ENCODE data around the gene ABHD1. TPM values are rescaled to one million over a fixed set of nuclear protein-coding genes. Genes with fewer than 3 reads are reported as not detected.
"Not testable (repeated sequence)": the region's sequence is repeated elsewhere in the genome, so short reads cannot be mapped to it uniquely, and the experiment has no call there.

Gene ABHD1
- polyA plus RNA-seq (ENCODE audit: insufficient read length in 4 of 4) = 1 to 10 TPM in 2 of 4 donors, under 1 TPM in 2; 0.46 to 1.5 (median 0.95) TPM

DNA sequence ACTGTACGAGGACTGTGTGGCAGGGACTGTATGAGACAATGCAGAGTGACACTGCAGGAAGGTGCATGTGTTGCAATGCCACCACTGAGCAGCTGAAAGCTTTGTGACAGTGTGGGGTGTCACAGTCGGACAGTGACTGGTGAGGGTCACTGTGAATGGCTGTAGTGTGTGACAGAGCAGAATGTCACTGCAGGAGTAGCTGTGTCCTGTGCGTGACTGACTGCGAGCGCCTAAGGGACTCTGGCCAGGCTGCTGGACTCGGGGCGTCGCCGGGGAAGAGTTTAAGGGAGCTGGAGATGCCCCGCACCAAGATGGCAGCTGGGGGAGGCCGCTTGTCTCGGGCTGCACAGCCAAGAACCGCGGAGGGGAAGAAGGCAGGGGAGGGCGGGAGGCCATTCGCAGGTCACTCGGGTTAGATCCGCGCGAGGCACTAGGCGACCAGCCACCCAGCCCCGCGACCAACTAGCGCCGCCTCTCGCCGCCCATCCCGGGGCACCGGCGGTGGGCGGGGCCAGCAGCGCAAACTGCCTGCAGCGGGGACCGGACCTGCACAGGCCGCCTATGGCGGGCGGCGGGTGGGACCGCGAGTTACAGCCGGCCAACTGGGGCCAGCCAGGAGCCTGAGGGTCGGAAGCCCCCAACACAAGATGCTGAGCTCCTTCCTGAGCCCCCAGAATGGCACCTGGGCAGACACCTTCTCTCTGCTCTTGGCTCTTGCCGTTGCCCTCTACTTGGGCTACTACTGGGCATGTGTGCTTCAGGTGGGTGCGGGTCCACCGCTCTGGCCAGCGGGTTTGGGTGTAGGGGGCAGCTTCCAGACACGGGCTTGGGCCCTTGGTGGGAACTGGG, at the start of gene ABHD1:
Gene ABHD1, plus strand, starts transcription at position 514 of the 849 bp plus-strand sequence. Its CDS starts 134 bp downstream, at position 648.
- no peak for DNase-seq (ENCODE audit: low read depth in 4 of 4, low spot score in 3 of 4)

DNA sequence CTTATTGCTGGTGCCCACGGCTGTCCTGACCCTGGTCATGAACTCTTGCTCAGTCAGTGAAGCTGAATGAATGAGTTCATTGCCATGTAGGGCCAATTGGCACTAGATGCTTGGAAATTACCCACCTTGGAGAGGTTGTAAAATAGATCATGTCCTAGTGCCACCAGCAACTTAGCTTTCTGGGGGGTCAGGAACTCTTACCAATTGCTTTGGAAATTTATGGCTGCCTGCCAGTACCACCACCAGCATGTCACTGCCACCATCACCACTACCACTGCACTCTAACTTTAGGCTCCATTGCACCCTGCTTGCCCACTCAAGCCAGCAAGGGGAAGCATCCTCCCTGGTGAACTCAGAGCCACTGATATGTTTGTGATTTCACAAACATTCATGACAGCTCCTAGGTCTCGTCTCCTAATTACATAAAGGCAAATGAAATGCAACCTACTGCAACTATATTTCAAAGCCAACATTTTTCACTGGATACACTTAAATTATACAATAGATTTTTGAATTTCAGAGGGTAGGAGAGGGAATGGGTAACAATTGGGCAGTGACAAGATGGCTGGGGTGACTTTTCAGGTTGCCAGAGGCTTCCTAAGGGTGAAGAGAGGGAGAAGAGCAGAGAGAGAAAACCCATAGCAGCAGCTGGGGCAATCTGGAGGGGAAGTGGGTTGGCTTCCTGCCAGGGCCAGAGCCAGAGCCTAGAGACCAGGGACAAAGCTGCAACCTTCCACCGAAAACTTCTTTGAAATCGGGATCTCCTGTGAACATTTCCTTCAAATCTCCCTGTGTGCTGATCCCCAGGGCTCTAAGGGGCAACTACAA, 48.7 kb upstream of the ABHD1 start:
- no peak for DNase-seq (ENCODE audit: low read depth in 4 of 4, low spot score in 3 of 4)

GRCh38 chr2:27075566-27075871, 48.1 kb upstream of the ABHD1 start:
- DNase-seq (ENCODE audit: low read depth in 4 of 4, low spot score in 3 of 4) = not testable (repeated sequence)

GRCh38 chr2:27076323-27076722, 47.3 kb upstream of the ABHD1 start:
- DNase-seq (ENCODE audit: low read depth in 4 of 4, low spot score in 3 of 4) = no peak

DNA sequence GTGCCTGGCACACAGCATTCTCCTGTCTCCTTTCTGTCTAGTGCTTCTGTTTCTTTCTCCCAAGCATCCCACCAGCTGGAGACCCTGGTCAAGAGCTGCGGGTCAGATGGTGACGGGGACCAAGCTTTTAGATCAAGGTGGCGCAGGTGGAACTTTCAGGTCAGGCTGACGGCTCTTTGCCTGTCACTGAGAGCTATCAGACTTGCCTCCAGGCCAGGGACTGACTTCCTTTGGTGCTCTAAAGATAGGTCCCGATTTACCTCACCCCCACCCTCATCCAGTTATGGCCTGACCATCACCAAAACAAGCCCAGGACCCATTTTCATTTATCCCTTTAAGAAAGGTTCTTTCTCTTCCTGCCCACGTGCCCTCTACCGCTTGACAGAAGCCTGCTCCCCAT, 46.4 kb upstream of the ABHD1 start:
- no peak for DNase-seq (ENCODE audit: low read depth in 4 of 4, low spot score in 3 of 4)

GRCh38 chr2:27078267-27079194, 45.1 kb upstream of the ABHD1 start, which contains the start of gene EMILIN1:
TSS of gene EMILIN1 (plus strand) at chr2:27078615. CDS start at chr2:27079066, 451 bp downstream.
- DNase-seq (ENCODE audit: low read depth in 4 of 4, low spot score in 3 of 4) = peak in 1 of 4 donors; percentile 76

- DNase-seq (ENCODE audit: low read depth in 4 of 4, low spot score in 3 of 4) = no peak
Observed at GRCh38 chr2:27079233-27080139, 44.1 kb upstream of the ABHD1 start.

DNA sequence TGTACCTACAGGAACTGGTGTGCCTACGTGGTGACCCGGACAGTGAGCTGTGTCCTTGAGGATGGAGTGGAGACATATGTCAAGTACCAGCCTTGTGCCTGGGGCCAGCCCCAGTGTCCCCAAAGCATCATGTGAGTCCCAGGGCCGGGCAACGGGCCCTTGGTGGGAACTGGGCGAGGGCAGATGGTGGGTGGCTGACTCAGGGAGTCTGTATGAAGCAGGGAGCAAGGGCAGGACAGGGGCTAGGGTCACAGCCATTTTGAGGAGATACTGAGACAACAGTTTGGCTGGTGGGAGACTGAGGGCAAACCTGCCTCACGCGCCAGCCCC, 43.5 kb upstream of the ABHD1 start:
- DNase-seq (ENCODE audit: low read depth in 4 of 4, low spot score in 3 of 4) = no peak

DNA sequence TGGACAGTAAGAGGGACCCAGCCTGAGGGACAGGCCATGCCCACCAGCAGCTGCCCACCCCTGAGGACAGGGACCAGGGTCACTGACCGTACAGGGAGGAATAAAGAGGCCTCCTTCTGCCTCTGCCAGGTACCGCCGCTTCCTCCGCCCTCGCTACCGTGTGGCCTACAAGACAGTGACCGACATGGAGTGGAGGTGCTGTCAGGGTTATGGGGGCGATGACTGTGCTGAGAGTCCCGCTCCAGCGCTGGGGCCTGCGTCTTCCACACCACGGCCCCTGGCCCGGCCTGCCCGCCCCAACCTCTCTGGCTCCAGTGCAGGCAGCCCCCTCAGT, 43.0 kb upstream of the ABHD1 start:
- DNase-seq (ENCODE audit: low read depth in 4 of 4, low spot score in 3 of 4) = no peak

- no peak for DNase-seq (ENCODE audit: low read depth in 4 of 4, low spot score in 3 of 4)
Observed at GRCh38 chr2:27081984-27082772, 41.4 kb upstream of the ABHD1 start.

DNA sequence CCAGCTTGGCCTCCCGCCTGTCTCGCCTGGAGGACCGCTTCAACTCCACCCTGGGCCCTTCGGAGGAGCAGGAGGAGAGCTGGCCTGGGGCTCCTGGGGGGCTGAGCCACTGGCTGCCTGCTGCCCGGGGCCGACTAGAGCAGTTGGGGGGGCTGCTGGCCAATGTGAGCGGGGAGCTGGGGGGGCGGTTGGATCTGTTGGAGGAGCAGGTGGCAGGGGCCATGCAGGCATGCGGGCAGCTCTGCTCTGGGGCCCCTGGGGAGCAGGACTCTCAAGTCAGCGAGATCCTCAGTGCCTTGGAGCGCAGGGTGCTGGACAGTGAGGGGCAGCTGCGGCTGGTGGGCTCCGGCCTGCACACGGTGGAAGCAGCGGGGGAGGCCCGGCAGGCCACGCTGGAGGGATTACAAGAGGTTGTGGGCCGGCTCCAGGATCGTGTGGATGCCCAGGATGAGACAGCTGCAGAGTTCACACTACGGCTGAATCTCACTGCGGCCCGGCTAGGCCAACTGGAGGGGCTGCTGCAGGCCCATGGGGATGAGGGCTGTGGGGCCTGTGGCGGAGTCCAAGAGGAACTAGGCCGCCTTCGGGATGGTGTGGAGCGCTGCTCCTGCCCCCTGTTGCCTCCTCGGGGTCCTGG, 40.7 kb upstream of the ABHD1 start:
- DNase-seq (ENCODE audit: low read depth in 4 of 4, low spot score in 3 of 4) = no peak

DNA sequence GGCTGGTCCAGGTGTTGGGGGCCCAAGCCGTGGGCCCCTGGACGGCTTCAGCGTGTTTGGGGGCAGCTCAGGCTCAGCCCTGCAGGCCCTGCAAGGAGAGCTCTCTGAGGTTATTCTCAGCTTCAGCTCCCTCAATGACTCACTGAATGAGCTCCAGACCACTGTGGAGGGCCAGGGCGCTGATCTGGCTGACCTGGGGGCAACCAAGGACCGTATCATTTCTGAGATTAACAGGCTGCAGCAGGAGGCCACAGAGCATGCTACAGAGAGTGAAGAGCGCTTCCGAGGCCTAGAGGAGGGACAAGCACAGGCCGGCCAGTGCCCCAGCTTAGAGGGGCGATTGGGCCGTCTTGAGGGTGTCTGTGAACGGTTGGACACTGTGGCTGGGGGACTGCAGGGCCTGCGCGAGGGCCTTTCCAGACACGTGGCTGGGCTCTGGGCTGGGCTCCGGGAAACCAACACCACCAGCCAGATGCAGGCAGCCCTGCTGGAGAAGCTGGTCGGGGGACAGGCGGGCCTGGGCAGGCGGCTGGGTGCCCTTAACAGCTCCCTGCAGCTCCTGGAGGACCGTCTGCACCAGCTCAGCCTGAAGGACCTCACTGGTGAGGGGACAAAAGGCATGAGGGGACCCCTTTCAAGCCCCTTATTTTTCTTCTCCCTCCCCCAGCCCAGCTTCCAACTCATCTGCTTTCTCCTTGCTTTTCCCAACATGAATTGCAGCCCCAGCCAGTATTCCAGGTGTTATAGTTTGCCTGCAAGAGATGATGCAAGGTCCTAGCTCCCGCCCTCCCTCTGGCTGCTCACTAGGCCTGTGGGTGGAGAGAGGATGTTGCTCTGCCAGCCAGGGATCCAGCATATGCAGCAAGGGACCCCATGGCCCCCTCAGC, 40.0 kb upstream of the ABHD1 start:
- no peak for DNase-seq (ENCODE audit: low read depth in 4 of 4, low spot score in 3 of 4)

DNA sequence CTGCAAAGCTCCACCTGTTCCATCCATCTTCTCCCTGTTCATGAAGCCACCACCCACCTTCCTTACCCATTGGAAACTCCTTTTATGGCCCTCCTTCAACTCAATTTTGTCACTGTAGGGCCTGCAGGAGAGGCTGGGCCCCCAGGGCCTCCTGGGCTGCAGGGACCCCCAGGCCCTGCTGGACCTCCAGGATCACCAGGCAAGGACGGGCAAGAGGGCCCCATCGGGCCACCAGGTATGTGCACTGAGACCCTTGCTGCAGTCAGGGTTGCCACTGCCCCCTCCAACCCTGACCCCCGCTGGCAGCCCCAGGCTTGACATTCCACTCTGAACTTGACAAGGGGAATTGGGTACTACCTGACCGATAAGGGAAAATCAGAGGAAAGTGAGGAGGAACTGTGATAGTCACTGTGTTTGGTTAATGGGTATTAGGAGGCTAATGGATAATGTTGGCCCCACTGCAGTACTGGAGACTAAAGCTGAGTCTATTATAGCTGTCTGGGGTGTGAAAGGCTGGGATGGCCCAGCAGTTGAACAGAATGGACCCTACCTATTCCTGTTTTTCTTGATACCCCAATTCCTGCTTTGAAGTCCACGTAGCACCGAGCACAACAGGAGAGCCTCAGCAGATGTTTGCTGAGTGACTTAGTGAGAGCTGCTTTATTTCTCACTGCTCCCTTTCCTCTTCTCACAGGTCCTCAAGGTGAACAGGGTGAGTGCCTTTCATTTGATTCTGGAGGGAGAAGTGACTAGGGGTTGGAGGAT, 39.1 kb upstream of the ABHD1 start:
- DNase-seq (ENCODE audit: low read depth in 4 of 4, low spot score in 3 of 4) = no peak

GRCh38 chr2:27085062-27085672, 38.4 kb upstream of the ABHD1 start:
- no peak for DNase-seq (ENCODE audit: low read depth in 4 of 4, low spot score in 3 of 4)

DNA sequence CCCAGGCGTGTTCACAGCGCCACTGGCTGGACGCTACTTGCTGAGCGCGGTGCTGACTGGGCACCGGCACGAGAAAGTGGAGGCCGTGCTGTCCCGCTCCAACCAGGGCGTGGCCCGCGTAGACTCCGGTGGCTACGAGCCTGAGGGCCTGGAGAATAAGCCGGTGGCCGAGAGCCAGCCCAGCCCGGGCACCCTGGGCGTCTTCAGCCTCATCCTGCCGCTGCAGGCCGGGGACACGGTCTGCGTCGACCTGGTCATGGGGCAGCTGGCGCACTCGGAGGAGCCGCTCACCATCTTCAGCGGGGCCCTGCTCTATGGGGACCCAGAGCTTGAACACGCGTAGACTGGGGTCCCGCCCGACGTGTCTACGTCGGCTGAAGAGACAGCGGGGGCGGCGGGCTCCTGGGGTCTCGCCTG, 37.9 kb upstream of the ABHD1 start:
- DNase-seq (ENCODE audit: low read depth in 4 of 4, low spot score in 3 of 4) = no peak

DNA sequence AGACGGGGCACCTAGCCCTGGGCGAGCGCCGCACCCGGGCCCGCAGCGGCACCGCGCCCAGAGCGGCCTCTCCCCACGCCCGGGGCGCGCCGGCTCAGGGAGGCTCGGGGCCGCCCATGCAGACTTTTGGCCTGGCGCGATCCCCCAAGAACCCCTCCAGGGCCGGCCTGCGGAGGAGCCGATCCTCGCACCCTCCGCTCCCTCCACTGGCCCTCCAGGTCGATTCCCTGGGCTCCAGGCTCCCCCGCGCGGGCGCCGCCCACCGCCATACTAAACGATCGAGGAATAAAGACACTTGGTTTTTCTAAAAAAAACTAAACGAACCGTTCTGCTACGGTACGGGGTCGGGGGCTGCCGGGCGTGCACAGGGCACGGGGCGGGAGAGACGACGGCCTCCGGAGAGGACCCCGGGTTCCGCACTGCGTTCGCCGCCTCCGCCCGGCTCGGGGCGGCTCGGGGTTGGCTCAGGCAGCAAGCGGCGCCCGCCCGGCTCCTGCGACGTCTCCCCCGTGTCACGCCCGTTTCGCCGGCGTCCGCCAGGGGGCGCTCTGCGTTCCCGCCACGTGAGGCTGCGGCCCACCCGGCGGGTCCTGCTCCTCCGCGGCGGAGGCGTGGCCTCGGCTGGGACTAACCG, 37.4 kb upstream of the ABHD1 start:
- peak in 3 of 4 donors; percentile 88 to 90 (median 89) for DNase-seq (ENCODE audit: low read depth in 4 of 4, low spot score in 3 of 4)

Measured in left renal pelvis (tissue), 4 donors.